ENCODE measurements around the gene COX4I1.
A peak's percentile ranks its signal among the peaks of the same experiment; 100 is the strongest.

The COX4I1 gene

DNA sequence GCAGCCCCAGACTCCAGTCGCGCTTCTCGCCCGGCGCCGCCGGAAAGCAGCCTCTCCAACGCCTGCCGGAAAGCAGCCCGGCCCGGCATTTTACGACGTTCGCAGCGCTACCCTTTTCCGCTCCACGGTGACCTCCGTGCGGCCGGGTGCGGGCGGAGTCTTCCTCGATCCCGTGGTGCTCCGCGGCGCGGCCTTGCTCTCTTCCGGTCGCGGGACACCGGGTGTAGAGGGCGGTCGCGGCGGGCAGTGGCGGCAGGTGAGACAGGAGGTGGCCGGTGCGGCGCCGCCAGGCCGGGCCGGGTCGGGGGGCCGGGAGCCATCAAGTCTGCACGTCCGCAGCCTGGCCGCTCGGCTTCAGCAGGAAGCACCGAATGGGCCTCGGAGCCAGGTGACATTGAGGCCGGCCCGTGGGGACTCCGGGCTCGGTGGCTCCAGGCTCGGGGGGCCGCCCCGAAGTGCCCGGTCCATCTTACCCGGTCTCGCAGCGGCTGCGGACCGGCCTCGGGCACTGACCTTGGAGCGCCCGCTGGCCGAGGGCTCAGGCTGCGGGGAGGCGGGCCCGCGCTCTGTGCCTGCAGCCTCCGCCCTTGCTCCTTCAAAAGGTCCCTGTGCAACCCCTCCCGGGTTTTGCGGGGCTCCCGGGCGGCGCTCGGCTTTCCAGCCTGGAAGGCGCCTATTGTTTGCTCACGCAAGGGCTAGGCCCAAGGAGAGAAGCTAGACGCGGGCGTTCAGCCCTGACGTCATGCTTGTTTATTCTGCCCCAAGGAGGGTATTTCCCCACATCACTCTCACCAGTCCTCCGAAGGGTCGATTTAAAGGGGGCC is at the start of gene COX4I1, which contains the start of gene EMC8:
COX4I1 (plus strand) TSS at position 199 of the 824 bp plus-strand sequence. CDS start 1,511 bp downstream, outside the sequence.
EMC8 (minus strand) TSS at position 48 of the 824 bp plus-strand sequence. CDS start 249 bp downstream, outside the sequence.
- in situ Hi-C loops (cut with MboI; ENCODE audit: low sequenced_read_pairs, unreplicated experiment), result loop anchor here (25.0 kb wide), 1 partner anchor 713 kb away; the partner anchor contains the start of gene FOXF1
- DNase-seq (ENCODE audit: low spot score), result peak; percentile 98
- TF ChIP-seq, protein P1, sequence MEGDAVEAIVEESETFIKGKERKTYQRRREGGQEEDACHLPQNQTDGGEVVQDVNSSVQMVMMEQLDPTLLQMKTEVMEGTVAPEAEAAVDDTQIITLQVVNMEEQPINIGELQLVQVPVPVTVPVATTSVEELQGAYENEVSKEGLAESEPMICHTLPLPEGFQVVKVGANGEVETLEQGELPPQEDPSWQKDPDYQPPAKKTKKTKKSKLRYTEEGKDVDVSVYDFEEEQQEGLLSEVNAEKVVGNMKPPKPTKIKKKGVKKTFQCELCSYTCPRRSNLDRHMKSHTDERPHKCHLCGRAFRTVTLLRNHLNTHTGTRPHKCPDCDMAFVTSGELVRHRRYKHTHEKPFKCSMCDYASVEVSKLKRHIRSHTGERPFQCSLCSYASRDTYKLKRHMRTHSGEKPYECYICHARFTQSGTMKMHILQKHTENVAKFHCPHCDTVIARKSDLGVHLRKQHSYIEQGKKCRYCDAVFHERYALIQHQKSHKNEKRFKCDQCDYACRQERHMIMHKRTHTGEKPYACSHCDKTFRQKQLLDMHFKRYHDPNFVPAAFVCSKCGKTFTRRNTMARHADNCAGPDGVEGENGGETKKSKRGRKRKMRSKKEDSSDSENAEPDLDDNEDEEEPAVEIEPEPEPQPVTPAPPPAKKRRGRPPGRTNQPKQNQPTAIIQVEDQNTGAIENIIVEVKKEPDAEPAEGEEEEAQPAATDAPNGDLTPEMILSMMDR (IDR thresholded peaks at IDR 0.05; ENCODE audit: borderline replicate concordance, control extremely low read depth, extremely low read depth, insufficient read depth, missing control alignments), result no peak

GRCh38 chr16:85749771-85750145 is 49.7 kb upstream of the COX4I1 start:
- DNase-seq (ENCODE audit: low spot score), result no peak
- in situ Hi-C loops (cut with MboI; ENCODE audit: low sequenced_read_pairs, unreplicated experiment), result no loop called here
- TF ChIP-seq, protein P1 (IDR thresholded peaks at IDR 0.05; ENCODE audit: borderline replicate concordance, control extremely low read depth, extremely low read depth, insufficient read depth, missing control alignments), result no peak

DNA sequence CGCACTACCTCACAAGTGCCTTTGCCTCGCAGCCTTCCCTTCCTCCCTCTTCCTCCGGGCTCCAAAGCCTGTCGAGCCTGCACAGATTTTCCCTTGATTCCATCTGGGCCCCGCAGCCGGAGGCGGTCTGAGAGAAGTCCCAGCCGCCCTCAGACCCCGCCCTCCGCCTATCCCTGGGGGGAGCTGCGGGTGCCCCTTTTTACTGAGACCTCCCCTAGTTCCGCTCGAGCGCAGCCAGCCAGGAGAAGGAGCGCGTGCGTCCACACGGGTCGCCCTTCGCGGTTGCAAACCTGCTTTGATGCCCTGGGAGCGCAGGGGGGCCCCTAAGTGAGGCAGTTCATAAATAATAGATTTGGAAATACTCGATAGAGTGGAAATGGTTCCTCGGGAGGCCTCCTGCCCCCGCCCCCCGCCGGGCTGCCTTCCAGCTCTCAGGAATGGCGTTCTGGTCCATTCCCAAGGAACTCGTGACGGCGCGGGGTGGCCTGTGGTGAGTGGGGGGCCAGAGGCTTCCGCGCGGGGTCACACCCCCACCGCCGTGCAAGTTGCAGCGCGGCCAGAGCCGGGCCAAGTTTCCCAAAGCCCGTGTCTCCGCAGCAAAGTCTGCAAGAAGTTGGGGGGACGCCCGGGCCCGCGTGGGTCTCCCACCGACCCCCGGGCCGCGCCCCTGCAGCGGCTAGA is 49.2 kb upstream of the COX4I1 start:
- TF ChIP-seq, protein P1 (IDR thresholded peaks at IDR 0.05; ENCODE audit: borderline replicate concordance, control extremely low read depth, extremely low read depth, insufficient read depth, missing control alignments), result no peak
- peak; percentile 68 for DNase-seq (ENCODE audit: low spot score)
- in situ Hi-C loops (cut with MboI; ENCODE audit: low sequenced_read_pairs, unreplicated experiment), result no loop called here

GRCh38 chr16:85750827-85751697 is 48.4 kb upstream of the COX4I1 start, which contains the start of gene C16orf74:
TSS of gene C16orf74 (minus strand) at chr16:85751096. CDS start at chr16:85735217, 15,879 bp downstream.
- in situ Hi-C loops (cut with MboI; ENCODE audit: low sequenced_read_pairs, unreplicated experiment), result no loop called here
- TF ChIP-seq, protein P1 (IDR thresholded peaks at IDR 0.05; ENCODE audit: borderline replicate concordance, control extremely low read depth, extremely low read depth, insufficient read depth, missing control alignments), result no peak
- peak; percentile 83 for DNase-seq (ENCODE audit: low spot score)

- TF ChIP-seq, protein P1 (IDR thresholded peaks at IDR 0.05; ENCODE audit: borderline replicate concordance, control extremely low read depth, extremely low read depth, insufficient read depth, missing control alignments), result no peak
- in situ Hi-C loops (cut with MboI; ENCODE audit: low sequenced_read_pairs, unreplicated experiment), result no loop called here
- peak; percentile 20 for DNase-seq (ENCODE audit: low spot score)
Measured at GRCh38 chr16:85751698-85752501, 47.6 kb upstream of the COX4I1 start.

All from GM13976 (cell line).